NCI-H1694 (cell line): Measurements from ENCODE around the gene TBC1D5.
"Not testable (repeated sequence)": the region's sequence is repeated elsewhere in the genome, so short reads cannot be mapped to it uniquely, and the experiment has no call there.

Experiments used
- DNase-seq: peaks from one replicate; lab custom pipeline; 2025; lab: John Stamatoyannopoulos, UW

Gene TBC1D5

GRCh38 chr3:17749705-17750293 is 7.4 kb upstream of the TBC1D5 start:
- no peak for DNase-seq

GRCh38 chr3:17749281-17749680 is 6.8 kb upstream of the TBC1D5 start:
- no peak for DNase-seq

- DNase-seq: no peak
Measured at GRCh38 chr3:17747890-17748247, 5.4 kb upstream of the TBC1D5 start.

GRCh38 chr3:17747174-17747889 is 4.9 kb upstream of the TBC1D5 start:
- no peak for DNase-seq

GRCh38 chr3:17745894-17746293 is 3.5 kb upstream of the TBC1D5 start:
- no peak for DNase-seq

- no peak for DNase-seq
Measured at GRCh38 chr3:17745301-17745700, 2.9 kb upstream of the TBC1D5 start.

GRCh38 chr3:17744693-17745092 is 2.3 kb upstream of the TBC1D5 start:
- DNase-seq: no peak

- DNase-seq: no peak
Measured at GRCh38 chr3:17743658-17743995, 1.2 kb upstream of the TBC1D5 start.

- DNase-seq: no peak
Measured at GRCh38 chr3:17742880-17743657, 638 bp upstream of the TBC1D5 start.

GRCh38 chr3:17741621-17742101 is 770 bp downstream of the TBC1D5 start:
- no peak for DNase-seq

- no peak for DNase-seq
Measured at GRCh38 chr3:17740721-17741141, 1.7 kb downstream of the TBC1D5 start.

GRCh38 chr3:17738921-17739320 is 3.5 kb downstream of the TBC1D5 start:
- DNase-seq: no peak

GRCh38 chr3:17738219-17738618 is 4.2 kb downstream of the TBC1D5 start:
- DNase-seq: no peak

- no peak for DNase-seq
Measured at GRCh38 chr3:17737591-17737990, 4.8 kb downstream of the TBC1D5 start.

- DNase-seq: not testable (repeated sequence)
Measured at GRCh38 chr3:17735362-17735761, 7.1 kb downstream of the TBC1D5 start.

- no peak for DNase-seq
Measured at GRCh38 chr3:17733768-17734167, 8.7 kb downstream of the TBC1D5 start.

GRCh38 chr3:17733215-17733614 is 9.2 kb downstream of the TBC1D5 start:
- DNase-seq: no peak

- no peak for DNase-seq
Measured at GRCh38 chr3:17730318-17730967, 12.0 kb downstream of the TBC1D5 start.

- no peak for DNase-seq
Measured at GRCh38 chr3:17726313-17726712, 16.1 kb downstream of the TBC1D5 start.

- DNase-seq: not testable (repeated sequence)
Measured at GRCh38 chr3:17725844-17726243, 16.6 kb downstream of the TBC1D5 start.

- DNase-seq: no peak
Measured at GRCh38 chr3:17724948-17725347, 17.5 kb downstream of the TBC1D5 start.

GRCh38 chr3:17724122-17724521 is 18.3 kb downstream of the TBC1D5 start:
- DNase-seq: no peak

GRCh38 chr3:17717411-17717810 is 25.0 kb downstream of the TBC1D5 start:
- DNase-seq: no peak
